GM21526 (cell line): ENCODE measurements around the gene CXorf65.

Experiments
- ATAC-seq: cut with Tn5 transposase; IDR thresholded peaks from one replicate; pipeline ENCODE4 v1.9.1; 2021; ENCODE audit warnings: moderate library complexity; ENCODE audit not compliant: unreplicated experiment, low FRiP score

CXorf65 gene

DNA sequence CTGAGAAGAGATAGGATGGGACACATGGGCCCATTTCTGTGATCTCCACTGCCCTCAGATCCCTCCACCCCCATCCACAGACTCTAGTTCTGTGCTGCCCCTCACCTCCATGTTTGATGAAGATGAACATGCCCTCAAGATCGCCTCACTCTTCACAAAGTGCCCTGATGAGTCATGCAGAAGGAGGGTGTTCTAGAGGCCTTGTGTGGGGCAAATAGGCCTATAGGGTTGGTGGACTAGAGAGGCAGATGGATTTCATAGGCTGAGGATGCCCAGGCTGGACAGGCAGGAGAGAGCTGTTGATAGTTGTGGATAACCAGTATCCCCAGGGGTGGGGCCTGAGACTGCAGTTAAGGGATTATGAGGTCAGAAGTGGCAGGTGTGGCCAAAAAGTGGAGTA is at the start of gene CXorf65:
CXorf65 (minus strand) TSS at position 314 of the 400 bp plus-strand sequence; CDS start at position 130, 184 bp downstream.
- no peak for ATAC-seq

DNA sequence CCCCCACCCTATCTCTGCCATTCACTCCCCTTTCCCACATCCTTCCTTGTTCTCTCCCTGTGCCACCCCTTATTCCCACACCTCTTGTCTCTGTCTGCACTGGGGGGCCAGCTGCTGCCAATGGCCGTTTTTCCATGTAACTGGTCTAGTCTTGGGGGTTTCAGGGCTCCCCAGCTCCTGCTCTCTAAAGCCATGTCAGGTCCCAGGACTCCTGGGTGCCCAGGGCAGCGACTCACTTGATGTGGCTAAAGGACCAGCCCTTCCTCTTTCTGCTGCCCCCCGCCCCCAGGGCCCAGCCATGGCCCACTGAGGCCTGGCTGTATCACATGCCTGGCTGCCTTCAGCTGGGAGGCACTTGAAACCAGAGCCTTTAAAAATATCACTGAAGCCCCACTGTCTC is 48.1 kb upstream of the CXorf65 start:
- ATAC-seq, result no peak

DNA sequence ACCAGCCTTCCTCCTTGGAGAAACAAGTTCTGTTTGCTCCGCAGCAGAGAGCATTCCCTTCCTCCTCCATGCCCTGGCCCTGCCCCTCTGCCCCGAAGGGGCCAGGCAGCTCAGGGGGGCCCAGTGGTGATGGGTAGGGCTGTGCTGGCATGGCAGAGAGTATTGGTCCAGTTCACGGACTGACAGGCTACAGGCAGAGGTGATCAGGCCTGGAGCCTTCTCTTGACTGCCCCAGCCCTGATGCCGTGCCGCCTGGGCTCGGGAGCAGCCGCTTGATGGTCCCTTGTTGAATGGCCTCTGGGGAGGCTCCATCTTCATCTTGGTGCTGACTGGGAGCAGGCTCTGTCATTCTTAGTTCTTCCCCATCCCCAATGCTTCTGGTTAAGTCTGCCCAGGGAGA is 47.7 kb upstream of the CXorf65 start:
- no peak for ATAC-seq

DNA sequence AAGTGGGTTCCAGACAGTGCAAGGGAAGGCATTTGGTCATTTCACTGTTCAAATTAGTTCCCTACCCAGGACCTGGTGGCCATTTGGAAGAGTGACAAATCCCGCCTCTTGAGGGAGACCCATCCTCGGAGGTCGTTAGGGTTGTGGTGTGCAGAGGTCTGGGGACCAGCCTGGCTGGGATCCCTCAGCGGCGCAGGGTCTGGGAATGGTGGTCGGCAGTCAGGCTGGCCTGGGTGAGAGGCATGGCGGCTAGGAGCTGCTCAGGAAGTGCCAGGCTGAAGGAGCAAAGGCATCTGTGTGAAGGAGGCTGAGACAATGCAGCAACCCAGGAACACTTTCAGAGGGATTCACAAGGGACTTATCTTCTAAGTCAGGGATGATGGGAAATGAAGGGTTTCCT is 44.8 kb upstream of the CXorf65 start:
- no peak for ATAC-seq

DNA sequence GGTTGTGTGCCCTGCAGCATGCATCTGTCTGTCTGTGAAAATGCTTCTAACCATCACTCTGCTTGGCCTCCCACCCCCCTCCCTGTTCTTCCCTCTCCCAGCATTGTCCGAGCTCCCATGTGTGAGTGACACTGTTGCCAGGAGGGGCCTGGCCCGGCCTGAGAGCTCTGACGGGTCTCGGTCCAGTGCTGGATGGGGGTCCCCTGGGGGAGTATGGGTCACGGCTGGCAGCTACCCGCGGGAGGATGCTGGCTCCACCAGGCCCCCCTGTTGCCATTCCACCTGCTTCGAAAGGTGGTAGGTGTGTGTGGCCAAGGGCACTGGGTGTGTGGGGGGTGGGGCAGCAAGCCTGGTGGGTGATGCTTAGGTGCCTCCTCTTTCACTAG is 41.7 kb upstream of the CXorf65 start:
- ATAC-seq, result no peak

DNA sequence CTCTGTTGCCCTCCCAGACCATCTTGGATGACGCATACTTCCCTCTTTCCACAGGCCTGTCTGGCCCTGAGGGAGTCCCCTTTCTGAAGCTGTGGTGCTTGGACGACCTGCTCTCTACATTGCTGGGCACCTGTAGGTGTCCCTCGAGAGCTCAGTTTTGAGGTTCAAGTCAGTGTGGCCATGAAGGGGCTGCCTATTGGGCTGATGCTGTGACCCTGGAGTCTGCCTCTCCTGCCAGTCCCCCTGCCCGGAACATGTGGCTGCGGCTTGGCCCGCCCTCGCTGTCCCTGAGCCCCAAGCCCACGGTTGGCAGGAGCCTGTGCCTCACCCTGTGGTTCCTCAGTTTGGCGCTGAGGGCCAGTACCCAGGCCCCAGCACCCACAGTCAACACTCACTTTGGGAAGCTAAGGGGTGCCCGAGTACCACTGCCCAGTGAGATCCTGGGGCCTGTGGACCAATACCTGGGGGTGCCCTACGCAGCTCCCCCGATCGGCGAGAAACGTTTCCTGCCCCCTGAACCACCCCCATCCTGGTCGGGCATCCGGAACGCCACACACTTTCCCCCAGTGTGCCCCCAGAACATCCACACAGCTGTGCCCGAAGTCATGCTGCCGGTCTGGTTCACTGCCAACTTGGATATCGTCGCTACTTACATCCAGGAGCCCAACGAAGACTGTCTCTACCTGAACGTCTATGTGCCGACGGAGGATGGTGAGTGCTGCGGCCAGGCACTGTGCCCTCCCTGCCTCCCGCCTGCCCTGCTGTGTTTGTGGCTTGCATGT is 41.1 kb upstream of the CXorf65 start:
- no peak for ATAC-seq

DNA sequence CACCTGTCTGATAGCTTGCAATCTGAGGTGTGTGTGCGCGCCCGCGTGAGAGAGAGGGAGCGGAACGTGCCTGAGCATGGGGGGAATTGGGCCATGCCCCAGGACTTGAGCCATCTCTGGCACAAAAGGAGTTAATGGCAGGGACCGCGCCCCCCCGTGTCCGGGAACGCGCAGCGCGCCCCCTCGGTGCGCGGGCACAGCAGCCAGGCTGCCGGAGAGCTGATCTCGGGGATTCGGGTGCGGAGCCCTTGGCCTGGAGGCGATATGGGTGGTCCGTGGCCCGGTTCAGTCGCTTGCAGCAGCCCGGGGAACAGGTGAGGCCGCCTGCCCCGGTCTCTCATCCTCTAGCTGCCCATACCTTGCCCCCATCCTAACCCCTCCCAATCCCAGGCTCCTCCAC is 38.1 kb upstream of the CXorf65 start, which contains the start of gene NLGN3:
NLGN3 (plus strand) TSS at position 191 of the 400 bp plus-strand sequence. CDS start 2,909 bp downstream, outside the sequence.
- no peak for ATAC-seq

DNA sequence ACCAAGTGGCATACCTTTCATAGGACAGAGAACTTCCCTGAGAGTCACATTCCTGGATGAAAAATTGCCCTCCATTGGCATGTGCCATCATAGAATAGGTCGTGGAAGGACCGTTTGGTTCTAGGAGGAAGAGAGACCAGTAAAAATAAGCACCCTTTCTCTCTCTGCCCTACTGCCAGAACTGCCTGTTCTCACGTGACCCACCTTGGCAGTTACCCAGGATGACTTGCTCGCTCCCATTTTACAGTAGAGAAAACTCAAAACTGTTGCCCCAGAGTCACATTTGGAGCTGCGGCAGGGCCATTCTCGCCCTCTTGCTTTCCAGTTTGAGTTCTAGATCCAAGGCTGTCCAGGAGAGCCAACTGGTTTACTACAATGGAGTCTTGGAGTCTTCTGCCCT is 37.0 kb upstream of the CXorf65 start:
- no peak for ATAC-seq

DNA sequence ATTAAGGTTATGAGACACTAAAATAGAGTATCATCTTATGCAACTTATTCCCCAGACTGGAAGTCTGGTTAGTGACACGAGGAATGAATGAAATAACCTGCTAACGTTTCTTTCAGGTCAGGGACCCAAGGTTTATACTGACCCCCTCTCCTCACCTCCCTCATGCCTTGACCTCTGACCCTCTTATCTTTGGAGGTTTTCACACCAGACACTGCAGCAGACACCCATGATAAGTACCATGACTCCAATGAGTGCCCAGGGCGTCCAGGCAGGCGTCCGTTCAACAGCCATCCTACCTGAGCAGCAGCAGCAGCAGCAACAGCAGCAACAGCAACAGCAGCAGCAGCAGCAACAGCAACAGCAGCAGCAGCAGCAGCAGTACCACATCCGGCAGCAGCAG is 33.9 kb upstream of the CXorf65 start:
- no peak for ATAC-seq

DNA sequence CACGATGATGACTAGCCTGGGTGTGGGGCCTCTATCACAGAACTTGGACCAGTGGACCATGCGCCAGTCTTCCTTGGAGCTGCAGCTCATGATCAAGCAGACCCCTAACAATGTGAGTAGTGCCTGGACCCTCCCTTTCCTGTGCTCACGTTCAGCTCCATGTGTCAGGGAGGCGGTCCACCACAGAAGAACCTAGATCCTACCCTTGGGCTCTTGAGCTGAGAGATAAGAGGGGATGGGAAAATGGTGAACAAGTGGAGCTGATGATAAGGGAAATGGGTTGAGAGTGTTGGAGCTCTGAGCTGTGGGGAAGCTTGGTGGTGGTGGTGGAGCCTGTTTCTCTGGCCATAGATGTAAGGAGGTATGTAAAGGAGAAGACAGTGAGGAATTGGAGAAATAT is 25.0 kb upstream of the CXorf65 start:
- no peak for ATAC-seq

DNA sequence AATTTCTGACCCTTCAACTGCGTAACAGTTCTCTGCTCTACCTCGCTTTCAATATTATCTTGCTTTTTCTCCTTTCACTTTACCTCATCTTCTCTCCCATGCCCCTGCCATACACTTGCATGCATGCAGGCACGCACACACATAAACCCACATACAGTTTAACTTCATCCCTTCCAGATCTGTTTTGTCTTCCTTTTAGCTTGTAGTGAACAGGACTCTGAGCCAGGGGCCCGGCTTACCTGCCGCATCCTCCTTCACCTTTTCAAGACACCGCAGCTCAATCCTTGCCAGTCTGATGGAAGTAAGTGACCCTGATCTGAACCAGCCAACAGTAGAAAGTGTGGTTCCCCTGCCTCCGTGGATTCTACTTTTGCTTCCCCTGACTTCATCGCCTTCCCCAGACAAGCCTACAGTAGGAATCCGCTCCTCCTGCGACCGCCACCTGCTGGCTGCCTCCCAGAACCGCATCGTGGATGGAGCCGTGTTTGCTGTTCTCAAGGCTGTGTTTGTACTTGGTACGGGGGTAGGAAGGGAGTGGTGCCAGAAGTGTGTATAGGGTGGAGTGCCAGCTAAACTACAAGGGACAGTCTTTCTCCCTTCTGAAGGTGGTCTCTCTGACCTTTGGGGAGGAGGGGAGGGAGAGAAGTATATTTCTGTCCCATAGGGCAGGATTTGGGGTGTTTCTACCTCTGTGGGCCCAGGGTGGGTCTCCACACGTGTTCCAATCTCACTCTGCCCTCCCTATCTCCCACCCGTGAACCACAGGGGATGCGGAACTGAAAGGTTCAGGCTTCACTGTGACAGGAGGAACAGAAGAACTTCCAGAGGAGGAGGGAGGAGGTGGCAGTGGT is 22.6 kb upstream of the CXorf65 start:
- ATAC-seq, result no peak

DNA sequence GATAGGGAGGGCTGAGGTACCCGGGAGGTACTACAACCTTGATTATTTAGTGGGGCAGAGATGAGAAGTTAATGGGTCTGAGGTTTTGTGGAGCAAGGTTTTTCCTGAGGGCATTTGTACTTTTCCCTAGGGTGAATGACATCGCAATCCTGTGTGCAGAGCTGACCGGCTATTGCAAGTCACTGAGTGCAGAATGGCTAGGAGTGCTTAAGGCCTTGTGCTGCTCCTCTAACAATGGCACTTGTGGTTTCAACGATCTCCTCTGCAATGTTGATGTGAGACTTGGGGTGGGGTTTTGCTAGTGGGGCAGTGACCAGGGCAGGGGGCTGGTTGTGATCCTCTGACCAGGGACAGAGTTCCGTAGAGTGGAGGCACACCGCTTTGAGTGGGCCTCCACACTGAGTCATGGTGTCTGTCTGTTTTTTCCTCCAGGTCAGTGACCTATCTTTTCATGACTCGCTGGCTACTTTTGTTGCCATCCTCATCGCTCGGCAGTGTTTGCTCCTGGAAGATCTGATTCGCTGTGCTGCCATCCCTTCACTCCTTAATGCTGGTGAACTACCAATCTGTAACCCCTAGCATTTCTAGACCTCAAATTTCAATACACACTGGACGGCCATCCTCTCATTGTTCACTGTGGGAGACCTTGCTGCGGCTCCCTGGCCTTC is 21.8 kb upstream of the CXorf65 start:
- no peak for ATAC-seq

DNA sequence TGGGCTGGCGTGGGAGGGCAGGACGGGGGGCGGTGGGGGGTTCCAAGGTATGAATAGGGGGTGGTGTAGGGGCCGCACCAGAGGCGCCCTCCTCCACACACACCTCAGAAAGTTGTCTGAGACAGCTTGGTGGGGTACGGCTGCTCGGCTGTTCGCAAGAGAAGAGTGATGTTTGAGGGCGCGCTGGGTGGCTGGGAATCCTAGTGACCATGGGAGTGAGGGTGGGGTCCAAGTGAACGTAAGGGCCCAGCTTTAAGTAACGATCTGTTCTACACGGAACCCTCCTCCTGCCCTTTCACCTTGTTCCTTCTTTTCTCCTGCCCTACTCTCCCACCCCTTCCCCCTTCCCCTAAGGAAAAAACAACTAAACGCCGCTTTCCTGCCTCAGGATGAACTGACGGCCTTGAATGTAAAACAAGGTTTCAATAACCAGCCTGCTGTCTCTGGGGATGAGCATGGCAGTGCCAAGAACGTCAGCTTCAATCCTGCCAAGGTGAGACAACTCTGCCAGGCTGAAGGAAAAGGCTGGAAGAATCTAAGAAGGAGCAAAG is 12.5 kb upstream of the CXorf65 start:
- no peak for ATAC-seq

DNA sequence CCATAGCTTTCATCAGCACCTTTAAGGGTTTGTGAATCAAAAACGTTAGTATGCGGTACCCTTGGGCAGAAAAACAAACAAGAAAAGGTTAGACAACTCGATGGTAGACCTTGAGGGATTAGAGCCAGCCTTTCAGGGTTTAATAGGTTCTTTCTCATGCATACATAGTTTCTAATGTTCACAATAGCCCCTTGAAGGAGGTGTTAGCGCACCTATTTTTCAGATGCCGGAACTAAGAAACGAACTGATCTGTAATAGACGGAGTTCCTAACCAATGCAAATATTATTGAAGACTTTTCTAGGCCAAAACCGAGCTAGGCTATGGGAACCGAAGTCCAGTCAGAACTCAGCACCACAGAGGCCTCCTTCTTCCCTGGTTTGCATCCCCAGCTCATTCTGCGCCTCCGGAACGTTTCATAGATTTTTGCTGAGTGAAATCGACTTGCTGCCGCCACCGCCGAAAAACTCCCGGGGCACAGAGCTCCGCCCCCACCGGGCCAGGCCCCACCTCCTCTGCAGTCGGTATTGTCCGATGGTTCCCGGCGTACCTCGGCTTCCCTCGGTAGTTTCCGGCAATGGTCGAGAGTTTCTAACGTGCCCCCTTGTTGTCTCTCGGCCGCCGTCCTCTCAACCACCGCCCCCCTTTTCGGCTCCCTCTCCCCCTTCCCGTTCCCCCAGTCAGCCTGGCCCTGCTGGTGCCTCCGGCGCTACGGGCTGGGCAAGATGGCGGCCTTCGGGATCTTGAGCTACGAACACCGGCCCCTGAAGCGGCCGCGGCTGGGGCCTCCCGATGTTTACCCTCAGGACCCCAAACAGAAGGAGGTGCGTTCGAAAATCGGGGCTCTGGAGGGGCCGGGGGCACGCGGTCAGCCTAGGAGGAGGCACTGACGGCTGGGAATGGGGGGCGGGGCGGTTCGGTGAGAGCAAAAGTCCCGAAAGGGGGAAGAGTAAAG is 11.8 kb upstream of the CXorf65 start, which contains the start of gene MED12:
MED12 (plus strand) TSS at position 565 of the 953 bp plus-strand sequence; CDS start at position 724, 159 bp downstream.
- ATAC-seq, result peak; percentile 85

DNA sequence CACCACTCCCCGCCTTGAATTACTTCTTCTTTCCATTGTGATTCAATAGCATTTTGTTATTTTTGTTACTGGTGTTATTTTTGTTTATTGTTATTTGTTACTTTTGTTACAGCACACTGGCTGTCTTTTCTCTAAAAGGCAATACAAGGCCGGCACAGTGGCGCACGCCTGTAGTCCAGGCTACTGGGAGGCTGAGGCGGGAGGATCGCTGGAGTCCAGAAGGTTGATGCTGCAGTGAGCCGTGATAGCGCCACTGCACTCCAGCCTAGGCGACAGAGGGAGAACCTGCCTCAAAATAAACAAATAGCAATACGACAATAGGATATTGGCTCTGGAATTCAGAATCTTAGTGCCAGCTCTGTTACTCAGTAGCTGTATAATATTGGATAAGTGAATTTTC is 10.8 kb upstream of the CXorf65 start:
- ATAC-seq, result no peak

DNA sequence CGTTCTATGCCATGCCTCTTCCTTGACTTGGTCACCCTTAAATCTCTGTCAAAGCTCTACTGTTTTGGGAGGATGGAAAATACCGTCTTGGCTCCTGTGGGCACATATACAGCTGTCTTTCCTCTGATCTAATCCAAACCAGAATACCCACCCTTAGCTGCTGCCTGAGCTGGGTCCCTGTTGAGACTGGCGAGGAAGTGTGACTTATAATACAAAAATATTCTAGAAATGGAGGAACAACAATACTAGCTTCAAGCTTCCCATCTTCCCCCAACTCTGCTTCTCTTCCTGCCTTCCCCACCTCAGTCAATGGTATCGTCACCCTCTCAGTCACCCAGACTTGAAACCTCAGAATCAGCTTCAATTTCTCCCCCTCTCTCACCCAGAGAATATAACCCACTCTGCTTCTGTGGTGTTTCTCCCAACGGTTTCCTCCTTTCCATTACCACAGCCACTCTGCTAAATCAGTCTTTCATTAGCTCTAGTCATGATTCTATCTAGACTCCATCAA is 5.4 kb upstream of the CXorf65 start:
- ATAC-seq, result peak; percentile 10

DNA sequence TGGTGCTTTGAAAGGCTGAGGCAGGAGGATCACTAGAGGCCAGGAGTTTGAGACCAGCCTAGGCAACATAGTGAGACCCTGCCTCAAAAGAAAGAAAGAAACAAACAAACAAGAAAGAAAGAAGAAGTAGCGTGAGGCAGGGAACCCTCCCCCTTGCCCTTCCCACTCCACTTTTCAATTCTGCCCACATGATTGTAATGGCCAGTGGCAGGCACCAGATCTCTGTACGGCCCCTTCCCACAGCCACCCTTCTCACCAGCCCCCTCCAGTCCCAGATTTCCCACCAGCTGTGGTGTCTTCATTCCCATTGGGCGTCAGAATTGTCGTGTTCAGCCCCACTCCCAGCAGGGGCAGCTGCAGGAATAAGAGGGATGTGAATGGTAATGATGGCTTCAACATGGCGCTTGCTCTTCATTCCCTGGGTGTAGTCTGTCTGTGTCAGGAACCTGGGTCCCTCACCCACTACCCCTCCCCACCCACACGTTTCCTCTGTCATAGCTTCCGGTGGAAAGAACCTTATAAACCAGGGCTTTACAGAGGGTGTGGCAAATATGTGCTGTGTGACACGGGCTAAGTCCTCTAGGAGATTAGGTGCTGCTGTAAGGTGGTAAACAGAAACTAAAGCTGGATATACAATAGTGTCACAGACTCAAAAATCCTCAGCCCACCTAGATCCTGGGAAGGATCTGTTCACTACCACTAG is 4.8 kb upstream of the CXorf65 start, which contains the start of gene IL2RG:
IL2RG (minus strand) TSS at position 437 of the 703 bp plus-strand sequence; CDS start at position 399, 38 bp downstream.
- ATAC-seq, result peak; percentile 81

DNA sequence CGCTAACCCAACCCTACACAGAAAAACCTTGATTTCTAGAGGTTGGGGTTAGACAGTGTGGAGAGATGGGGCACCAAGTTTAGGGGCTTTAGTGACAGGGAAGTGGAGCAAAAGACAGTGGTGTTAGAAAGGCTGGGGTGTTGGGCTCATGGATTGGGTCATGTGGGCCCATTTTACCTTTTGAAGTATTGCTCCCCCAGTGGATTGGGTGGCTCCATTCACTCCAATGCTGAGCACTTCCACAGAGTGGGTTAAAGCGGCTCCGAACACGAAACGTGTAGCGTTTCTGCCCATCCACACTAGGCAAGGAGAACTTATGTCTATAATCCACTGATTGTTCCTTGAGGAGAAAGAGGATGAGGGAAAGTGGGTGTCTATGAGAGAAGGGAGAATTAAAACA is 2.5 kb upstream of the CXorf65 start:
- no peak for ATAC-seq
